SKM-1 (cell line): ENCODE data around the gene HSD17B12.

Experiments
- DNase-seq: peaks from one replicate; lab custom pipeline; 2025; ENCODE audit not compliant: unreplicated experiment; lab: John Stamatoyannopoulos, UW

Gene HSD17B12

DNA sequence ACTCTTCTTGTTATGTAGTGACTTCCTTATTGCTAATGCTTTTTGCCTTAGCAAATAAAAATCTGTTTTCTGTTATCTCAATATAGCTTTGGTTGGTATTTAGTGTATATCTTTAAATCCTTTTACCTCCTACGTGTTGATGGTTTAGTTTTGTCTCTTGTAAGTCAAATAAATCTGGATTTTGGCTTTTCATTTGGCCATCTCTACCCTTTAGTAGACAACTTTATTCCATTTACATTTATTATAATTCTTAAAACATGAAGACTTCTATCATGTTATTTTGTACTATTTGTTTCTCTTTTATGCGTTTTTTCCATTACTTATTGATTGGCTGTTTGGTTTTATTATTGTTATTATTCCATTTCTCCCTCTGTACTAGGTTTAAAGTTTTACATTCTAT is 180.6 kb downstream of the HSD17B12 start:
- DNase-seq = no peak

DNA sequence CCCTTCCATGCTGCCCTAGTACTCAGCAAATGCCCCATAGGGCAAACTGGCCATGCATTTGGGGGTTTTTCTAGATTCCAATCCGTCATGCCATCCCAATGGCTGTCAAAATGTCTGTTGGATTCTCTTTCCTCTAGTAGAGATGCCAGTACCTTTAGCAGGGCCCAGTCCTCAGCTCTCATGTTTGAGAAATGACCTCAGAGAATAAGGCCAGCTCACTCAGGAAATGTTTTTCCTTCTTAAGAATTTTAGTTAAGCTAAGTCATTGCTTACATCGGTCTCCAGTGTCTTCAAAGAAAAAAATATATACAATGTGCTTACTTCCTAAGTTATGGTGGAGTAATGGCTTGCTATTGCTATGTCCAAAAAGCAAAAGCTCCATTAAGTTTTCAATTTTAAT is 186.0 kb downstream of the HSD17B12 start:
- DNase-seq = no peak

DNA sequence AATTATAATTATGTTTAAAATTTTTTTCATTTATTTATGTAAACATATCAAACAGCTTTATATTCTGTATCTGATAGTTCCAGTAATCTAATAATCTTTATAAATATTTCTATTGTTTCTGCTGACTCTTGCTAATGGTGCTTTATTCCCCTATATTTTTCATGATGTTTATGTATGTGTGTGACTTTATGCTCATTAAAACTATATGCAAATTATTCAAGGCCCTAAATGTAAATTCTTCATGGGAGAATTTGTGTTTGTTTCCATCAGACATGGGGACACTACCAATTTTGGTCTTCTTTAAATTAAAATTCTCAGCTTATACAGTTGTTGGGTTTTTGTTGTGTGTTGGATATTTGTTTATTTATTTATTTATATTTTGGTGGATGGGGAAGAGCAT is 186.4 kb downstream of the HSD17B12 start:
- DNase-seq = no peak

DNA sequence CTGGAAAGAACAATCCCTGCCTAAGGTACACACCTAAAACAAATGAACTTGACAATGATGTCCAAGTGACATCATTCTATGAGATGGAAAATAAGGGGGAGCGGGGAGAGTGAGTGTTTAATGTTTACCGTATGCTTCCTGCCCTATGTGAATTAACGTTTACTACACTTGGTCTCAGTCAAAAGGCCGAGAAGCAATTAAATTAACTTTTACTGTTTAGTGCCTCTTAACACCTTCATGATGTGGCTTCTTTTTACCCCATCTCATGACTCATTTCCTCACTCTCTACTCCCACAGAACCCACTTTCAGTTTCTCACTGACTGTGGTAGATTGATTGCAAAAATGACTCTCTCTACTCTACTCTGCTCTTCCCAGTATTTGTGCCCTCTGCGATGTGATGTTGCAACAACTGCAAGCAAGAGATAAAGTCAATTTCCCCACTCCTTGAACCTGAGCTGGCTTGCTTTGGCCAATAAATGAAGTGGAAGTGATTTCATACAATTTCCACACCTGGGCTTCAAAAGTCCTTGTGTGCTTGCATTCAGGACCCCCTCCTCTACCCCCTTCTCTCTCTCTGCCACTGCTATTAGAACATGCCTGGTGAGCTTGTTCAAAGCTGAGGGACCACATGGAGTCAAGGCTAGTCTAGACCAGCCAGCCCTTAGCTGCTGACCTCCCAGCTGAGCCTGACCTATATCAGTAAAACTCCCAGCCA is 188.5 kb downstream of the HSD17B12 start:
- peak; percentile 83 for DNase-seq

GRCh38 chr11:43871051-43871450 is 190.5 kb downstream of the HSD17B12 start:
- no peak for DNase-seq

DNA sequence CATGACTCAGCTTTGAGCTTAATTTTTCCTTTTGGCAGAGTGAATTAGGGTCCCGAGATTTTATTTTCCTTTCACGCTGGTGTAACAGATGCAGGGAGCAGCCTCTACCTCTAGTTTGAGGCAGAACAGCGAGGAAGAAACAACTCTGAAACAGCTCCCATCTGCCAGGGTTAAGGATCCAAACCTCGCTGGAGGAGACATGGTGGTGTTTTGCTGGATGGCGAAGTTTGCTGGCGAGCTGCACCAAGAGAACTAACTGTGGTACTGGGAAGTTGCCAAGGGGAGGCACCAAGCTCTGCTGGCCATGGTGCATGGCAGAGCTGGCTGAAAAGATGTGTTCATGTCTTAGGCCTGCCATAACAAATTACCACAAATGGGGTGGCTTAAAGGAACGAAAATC is 192.5 kb downstream of the HSD17B12 start:
- DNase-seq = no peak

- DNase-seq = no peak
These were observed 193.5 kb downstream of the HSD17B12 start for GRCh38 chr11:43874078-43874477.

DNA sequence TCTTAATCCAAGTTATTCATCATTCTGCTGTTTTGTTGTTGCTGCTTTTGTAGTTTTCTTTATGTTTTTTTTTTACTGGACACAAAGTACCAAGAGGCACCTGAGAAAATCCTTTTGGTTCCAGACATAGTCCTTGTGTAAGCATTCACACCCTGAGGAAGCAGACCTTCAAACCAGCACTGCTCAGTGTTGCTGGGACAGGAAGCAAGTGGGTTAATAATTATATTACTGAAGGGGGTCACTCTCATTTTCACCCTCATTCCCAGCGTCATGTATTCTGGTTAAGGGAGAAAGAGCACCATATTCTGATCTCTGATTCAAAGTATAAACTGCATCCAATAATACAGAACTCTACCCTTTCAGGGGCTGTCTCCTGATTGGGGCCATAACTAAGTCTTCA is 194.2 kb downstream of the HSD17B12 start:
- no peak for DNase-seq

- DNase-seq = no peak
These were observed 199.5 kb downstream of the HSD17B12 start for GRCh38 chr11:43879789-43880639.

DNA sequence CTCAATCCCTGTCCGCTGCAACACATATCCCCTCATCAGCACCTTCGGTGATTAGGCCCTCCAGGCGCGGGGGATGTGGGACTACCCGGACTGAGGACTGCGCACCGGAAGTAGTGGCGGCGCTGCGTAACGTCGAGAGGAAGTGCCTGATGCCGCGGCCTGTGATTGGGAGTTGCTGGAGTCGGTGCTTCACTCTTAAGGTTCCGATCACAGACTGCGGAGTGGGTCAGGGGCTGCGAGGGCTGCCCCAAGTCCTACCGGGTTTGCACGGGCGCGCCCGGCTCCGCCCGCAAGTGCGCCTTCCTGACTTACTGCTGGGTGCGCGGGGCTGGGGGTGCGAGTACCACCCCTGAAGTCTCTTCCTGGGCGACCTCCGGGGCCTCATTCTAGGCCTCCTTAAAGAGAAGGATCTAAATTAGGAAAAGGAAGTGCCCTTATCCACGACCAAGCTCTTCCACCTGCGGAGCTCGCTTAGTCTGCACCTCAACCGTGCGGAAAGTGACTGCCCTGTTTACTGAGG is 200.2 kb downstream of the HSD17B12 start, which contains the start of gene ALKBH3:
TSS of gene ALKBH3 (plus strand) at position 192 of the 520 bp plus-strand sequence. CDS start 1,822 bp downstream, outside the sequence.
- DNase-seq = peak; percentile 73

DNA sequence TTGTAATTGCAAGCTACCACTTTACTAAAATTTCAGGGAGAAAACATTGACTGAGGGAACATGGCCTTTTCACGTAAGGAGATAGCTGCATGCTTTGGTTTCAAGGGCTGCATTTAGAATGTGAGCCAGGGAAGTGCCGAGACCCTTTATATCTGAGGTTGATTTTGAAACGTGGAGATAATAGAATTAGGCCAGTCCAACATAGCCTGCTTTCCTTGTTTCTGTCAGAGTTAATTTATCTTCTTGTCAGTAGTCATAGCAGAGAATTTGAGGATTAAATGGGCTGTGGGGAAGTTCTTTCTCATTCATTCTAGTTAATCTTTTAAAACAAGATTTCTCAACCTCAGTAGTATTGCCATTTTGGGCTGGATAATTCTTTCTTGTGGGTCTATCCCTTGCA is 212.3 kb downstream of the HSD17B12 start:
- no peak for DNase-seq

DNA sequence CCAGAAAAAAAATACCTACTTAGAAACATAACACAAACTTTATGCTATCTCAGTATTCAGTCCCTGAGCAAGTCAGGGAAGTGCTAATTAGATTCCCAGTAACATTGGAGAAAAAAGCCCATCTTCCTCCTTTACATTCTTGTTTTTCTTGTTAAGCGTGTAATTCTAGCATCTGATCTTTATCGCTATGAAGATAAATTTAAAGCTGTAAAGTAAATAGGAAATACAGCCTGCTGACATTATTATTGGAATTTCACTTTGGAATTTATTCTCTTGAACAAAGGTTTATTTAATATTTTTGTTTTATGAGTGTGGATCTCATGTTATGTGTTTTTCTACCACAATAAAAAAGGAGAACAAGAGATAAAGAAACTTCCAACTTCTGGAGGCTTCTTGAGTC is 214.0 kb downstream of the HSD17B12 start:
- DNase-seq = no peak

- DNase-seq = no peak
These were observed 215.1 kb downstream of the HSD17B12 start for GRCh38 chr11:43895601-43896000.

GRCh38 chr11:43898574-43898973 is 218.0 kb downstream of the HSD17B12 start:
- no peak for DNase-seq

DNA sequence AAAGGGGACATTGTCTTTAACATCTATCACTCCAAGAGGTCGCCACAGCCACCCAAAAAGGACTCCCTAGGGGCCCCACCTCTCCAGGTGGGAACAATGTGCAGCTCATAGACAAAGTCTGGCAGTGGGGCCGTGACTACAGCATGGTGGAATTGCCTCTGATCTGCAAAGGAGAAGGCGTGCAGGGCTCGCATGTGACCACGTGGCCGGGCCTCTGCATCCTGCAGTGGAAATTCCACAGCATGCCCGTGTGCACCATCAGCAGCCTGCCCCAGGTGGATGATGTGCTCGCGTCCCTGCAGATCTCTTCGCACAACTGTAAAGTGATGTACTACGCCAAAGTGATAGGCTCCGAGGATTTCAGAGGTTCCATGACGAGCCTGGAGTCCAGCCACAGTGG is 218.6 kb downstream of the HSD17B12 start:
- DNase-seq = no peak

DNA sequence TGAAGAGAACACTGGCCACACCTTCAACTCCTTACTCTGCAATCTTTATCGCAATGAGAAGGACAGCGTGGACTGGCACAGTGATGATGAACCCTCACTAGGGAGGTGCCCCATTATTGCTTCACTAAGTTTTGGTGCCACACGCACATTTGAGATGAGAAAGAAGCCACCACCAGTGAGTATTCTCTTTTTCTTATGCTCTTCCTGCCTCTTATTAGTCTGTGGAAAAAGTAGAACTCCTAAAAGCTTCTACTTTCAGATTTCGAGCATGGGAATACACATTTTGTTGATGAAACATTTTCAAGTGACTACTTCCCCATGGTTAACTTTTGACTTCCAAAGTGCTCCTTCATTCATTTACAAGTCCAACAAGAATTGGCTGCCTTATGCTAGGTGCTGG is 221.0 kb downstream of the HSD17B12 start:
- DNase-seq = no peak

- DNase-seq = no peak
These were observed 222.5 kb downstream of the HSD17B12 start for GRCh38 chr11:43903078-43903477.

- no peak for DNase-seq
These were observed 223.4 kb downstream of the HSD17B12 start for GRCh38 chr11:43903969-43904368.

GRCh38 chr11:43904742-43905535 is 224.4 kb downstream of the HSD17B12 start:
- no peak for DNase-seq

GRCh38 chr11:43905813-43906241 is 225.3 kb downstream of the HSD17B12 start:
- no peak for DNase-seq
